ENCODE results near the gene C1QTNF6.
"Not testable (repeated sequence)": the region's sequence is repeated elsewhere in the genome, so short reads cannot be mapped to it uniquely, and the experiment has no call there.

The C1QTNF6 gene

DNA sequence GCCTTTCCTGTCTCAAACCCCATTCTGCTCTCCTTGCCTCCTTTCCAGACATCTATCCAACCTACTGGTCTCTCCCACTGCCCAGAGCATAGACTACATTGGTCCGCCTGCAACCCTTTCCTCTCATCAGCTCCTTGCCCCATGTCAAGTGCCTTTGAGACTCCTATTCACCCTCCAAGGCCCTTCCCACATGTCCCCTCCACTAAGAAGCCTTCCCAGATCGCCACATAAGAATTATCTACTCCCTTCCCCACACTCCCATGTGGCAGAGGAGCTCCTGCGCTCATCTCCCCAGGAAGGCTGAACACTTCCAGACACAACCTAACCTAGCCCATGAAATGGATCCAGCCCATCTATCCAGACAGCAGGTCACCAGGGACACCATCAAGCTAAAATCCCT lies 10.3 kb downstream of the C1QTNF6 start:
- DNase-seq (ENCODE audit: low read depth in 1 of 2, low spot score in 1 of 2) = no peak

DNA sequence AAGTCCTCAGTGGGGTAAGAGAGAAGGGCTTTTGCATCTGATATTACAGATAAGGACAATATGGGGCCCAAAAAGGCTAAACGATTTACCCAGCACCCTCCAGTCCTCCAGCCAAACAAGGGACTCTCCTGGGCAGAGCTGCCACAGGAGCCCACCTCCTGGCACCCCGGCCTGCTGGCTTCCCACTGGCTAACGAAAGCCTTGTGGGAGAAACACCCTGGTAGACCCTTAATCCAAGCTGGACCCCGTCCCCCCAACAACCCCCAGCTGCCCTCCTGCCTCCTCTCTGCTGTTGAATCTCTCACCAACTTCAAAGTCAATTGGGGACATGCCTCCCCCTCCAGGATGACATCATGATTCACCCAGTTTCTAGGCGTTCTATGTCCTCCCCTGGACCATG lies 10.8 kb downstream of the C1QTNF6 start:
- no peak for DNase-seq (ENCODE audit: low read depth in 1 of 2, low spot score in 1 of 2)

DNA sequence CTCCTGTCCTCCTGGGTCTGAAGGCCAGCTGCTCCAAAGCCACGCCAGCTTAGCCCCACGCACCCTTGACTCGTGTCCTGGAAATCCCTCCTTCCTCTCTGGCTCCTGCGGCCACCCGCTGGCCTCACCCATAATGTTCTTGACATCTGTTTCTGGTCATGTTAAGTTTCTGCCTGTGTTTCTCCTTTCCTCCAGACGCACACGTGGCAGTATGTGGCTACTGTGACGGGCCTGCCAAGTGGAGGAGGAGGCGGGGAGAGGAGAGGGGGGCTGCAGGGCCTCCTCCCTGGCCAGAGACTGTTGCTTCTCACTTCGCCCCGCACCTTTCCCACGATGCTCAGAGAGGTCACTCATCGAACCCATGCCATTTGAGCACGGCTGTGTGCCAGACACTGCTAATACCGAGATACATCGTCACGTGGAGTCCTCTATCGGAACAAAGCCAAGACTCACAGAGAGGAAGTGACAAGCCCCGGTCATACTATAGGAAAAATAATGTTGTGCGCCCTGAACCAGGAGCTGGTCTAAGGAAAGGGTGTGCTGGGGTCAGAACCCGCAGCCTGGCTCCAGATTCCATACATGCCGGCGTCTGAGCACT lies 11.5 kb downstream of the C1QTNF6 start:
- no peak for DNase-seq (ENCODE audit: low read depth in 1 of 2, low spot score in 1 of 2)

- DNase-seq (ENCODE audit: low read depth in 1 of 2, low spot score in 1 of 2) = no peak
These were observed 12.4 kb downstream of the C1QTNF6 start for GRCh38 chr22:37175414-37176281.

DNA sequence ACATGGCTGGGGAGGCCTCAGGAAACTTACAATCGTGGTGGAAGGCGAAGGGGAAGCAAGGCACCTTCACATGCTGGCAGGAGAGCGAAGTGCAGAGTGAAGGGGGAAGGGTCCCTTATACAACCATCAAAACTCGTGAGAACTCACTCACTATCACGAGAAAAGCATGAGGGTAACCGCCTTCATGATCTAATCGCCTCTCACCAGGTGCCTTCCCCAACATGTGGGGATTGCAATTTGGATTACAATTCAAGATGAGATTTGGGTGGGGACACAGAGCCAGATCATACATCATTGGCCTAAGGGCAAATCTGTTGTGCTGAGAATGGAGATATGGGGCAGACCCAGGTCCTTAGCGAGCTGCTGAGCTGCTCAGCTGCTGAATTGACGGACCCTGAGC lies 13.1 kb downstream of the C1QTNF6 start:
- no peak for DNase-seq (ENCODE audit: low read depth in 1 of 2, low spot score in 1 of 2)

DNA sequence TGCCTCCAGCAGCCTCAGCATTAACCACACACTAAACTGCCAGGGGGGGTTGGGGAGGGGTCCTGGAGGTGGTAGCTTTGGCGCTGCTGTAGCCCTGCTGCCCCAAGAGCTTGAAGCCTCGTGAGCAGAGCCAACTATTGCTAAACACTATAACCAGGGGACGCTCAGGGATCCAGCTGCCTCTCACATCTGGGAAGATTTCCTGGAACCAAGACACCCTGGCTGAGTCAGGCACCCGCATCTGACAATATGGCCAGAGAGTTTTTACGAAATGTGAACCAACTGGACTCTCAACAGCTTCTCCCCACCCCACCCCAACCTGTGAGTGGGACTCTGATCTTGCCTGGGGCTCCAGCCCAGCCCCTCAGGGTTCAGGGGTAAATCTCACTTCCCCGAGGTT lies 14.3 kb downstream of the C1QTNF6 start:
- DNase-seq (ENCODE audit: low read depth in 1 of 2, low spot score in 1 of 2) = no peak

DNA sequence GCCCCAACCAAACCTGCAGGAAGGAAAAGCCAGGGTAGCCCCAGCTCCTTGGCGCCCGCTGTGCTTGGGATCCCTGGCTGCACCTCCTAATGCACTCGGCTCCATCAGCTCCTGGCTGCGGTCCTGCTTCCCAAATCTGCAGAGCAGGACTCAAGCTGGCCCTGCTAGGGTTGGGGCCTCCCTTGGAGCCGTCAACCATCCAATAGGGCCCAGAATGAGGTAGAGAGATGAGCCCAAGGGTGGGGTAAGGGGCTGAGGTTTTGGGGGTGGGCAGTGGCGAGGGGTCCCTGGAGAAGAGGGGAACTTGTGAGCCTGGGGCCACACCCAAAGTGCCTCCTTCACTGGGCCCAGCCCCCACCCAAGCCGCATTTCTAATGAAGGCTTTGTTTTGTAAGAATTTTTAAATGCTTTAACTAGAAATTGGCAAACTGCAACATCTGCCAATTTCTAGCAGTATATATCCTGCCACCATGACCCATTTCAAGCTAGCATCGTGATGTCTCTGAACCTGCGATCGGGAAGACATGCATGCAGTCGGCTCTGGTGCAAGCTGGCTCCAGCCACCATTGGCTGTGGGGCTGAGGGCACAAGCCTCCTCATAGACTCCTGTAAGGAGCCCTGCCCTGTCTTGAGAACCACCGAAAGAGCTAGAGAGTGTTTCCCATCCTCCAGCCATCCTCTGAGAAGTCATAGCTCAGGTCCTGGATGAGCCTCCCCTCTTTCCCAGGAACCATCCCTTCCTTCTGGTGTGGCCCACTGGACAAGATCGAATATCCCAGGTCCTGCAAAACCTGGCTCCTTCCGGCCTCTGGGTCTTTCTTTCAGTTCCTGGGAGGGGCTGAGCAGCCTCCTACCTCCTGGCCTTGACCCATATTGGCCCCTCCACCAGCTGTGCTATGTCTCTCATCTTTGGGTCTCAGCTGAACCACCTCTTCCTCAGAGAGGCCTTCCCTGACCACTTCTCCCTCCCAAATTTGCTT lies 15.5 kb downstream of the C1QTNF6 start:
- no peak for DNase-seq (ENCODE audit: low read depth in 1 of 2, low spot score in 1 of 2)

DNA sequence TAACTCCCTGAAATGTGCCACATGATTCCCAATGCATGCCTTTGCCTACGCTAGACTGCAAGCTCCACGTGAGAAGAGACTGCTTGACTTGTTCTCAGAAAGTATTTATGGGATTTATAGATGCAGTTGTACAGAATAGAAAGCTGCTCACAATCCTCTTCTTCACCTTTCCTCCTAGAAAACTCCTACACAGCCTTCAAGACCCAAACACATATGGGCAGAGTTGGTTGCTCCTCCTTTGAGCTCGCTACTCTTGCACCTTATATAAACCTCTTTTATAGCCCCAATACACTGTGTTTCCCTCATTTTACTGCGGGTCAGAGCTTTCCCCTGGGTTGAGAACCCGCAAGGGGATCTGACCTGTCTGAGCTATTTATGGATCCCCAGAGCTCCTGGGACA lies 16.4 kb downstream of the C1QTNF6 start:
- DNase-seq (ENCODE audit: low read depth in 1 of 2, low spot score in 1 of 2) = no peak

DNA sequence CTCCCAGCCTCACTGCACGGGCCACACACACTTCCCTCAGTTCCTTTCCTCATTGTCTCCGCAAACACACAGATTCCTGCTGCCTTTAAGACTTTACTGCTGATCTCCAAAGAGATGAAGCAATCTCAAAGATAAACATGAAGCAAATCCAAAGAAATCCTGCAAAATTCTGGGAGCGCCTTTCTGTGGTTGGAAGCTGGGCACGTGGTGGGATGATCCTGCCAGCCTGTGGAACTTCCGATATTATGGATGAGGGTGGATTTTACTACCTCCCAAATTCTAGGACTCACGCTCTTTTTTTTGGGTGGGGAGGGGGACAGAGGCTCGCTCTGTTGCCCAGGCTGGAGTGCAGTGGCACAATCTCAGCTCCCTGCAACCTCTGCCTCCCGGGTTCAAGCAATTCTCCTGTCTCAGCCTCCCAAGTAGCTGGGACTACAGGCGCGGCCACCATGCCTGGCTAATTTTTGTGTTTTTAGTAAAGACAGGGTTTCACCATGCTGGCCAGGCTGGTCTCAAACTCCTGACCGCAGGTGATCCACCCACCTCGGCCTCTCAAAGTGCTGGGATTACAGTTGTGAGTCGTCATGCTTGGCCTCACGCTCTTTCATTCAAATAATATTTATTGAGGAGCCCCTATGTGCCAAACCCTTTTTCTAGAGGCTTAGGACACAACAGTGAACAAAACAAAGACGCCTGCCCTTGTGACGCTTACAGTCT lies 17.2 kb downstream of the C1QTNF6 start:
- not testable (repeated sequence) for DNase-seq (ENCODE audit: low read depth in 1 of 2, low spot score in 1 of 2)

DNA sequence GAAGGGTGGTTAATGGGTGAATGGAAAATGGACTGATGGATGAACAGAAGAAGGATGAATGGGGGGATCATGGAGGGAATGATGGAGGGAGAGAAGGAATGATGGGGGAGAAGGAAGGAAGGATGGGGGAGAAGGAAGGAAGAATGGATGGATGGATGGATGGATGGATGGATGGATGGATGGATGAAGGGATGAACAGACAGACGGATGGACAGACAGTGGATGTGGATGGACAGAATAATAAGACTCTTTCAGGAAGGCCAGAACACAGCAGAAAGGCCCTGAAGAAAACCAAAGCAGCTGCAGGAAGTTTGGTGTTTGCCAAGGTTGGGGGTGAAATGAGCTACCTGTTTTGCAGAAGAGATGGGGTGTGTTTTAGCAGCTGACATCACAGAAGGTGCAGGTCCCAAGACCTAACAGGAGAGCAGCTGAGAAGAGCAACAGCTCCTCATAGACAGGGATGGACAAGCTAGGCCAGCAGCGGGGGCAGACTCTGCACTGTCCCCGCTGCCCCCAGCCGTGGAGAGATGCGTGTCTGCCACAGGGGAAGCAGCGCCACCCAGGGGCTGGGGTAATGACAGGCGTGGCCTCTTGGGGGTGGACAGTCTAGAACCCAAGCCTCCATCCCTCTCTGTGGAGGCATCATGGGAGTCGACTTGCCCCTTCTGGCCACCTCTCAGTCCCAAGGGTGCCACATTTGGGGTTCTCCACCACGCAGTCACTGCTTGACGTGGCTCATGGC lies 17.9 kb downstream of the C1QTNF6 start:
- no peak for DNase-seq (ENCODE audit: low read depth in 1 of 2, low spot score in 1 of 2)

- DNase-seq (ENCODE audit: low read depth in 1 of 2, low spot score in 1 of 2) = no peak
These were observed 18.6 kb downstream of the C1QTNF6 start for GRCh38 chr22:37169406-37169805.

DNA sequence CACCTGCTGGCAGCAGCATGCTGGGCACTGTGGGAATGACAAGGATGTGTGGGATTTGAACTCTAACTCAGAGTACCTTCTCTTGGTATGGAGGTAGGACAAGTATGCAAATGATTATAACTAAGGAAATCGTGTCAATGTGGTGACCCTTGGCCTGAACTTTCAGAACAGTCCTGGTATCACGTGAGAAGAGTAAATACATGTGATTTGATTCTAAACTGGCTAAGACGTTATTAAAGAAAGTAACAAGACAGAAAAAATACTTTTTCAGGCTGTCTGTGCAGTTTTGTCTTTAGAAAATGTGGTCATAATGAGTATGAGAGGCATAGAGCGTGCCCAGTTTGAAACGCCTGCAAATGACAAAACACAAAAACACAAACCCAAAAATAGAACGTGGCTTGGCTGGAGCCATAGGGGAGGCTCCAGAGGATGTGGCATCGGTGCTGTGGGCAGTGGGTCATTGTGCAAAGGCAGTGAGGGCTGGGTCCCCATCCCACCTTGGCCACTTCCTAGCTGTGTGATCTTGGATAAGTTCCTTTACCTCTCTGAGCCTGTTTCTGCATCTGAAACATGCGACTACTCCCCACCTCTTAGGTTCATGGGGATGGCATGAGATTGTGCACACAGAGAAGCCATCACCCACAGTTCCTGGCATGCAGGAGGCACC lies 19.9 kb downstream of the C1QTNF6 start:
- DNase-seq (ENCODE audit: low read depth in 1 of 2, low spot score in 1 of 2) = no peak

DNA sequence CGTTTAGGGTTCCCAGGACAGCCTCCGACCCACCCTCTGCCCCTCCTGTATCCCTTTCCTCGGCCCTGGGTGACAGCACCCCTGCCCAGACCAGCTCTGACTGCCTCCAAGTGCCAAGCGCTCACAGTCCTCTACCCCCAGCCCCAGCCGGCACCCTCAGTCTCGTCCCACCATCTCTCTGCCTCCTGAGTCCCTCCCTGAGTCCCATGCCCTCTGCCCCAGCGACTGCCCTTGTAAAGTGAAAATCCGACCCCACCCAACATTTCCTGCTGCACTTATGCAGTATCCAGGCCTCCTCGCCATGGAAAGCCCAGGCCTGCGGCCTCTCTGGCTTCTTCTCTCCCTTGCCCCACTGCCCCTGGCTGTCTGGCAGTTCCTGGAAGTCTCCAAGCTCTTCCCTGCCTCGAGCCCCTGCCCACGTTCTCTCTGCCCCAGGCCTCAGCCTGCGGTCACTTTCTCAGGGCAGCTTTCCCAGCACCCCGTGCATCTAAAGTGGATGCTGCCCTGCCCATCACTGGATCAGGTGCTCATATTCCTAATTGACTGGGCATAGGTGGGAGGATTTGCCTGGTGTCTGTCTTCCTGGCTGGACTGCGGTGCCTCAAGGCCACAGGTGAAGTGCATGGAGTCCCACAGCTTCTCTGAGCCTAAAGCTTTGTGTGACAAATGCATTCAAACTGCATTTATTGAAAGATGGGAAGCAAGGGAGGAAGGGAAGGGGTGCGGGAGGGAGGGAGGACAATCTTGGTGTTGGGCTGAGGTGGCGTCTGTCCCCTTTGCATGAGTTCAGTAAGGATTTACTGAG lies 20.7 kb downstream of the C1QTNF6 start:
- DNase-seq (ENCODE audit: low read depth in 1 of 2, low spot score in 1 of 2) = no peak

GRCh38 chr22:37166675-37167066 lies 21.4 kb downstream of the C1QTNF6 start:
- DNase-seq (ENCODE audit: low read depth in 1 of 2, low spot score in 1 of 2) = peak; percentile 72 to 81

GRCh38 chr22:37165940-37166674 lies 21.9 kb downstream of the C1QTNF6 start:
- DNase-seq (ENCODE audit: low read depth in 1 of 2, low spot score in 1 of 2) = no peak

- DNase-seq (ENCODE audit: low read depth in 1 of 2, low spot score in 1 of 2) = no peak
These were observed 23.0 kb downstream of the C1QTNF6 start for GRCh38 chr22:37165066-37165465.

DNA sequence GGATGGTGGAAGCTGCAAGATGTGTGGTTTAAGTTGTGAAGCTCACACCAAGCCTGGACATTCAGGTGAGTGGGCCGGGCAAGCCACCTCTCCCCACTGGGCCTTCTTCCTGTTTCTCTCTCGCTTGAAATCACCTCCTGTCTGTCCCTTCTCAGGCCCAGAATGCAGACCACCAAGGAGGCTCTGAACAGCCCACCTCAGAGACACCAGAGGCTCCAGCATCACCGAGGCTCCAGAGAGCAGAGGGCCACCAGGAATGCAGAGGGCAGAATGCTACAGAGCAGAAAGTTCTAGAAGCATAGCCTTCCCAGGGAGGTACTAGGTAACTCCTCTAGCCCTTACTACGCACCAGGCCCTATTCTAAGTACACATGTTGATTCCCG lies 23.6 kb downstream of the C1QTNF6 start:
- DNase-seq (ENCODE audit: low read depth in 1 of 2, low spot score in 1 of 2) = no peak

Measured in stimulated activated CD4-positive, alpha-beta T cell treated with anti-CD3 and anti-CD28 coated beads, Interleukin-15, amount 100 ng/mL, for 1 hour (primary cell).